Gastroesophageal sphincter (tissue), 4 donors: ENCODE results near the gene PCBP3. TPM values are rescaled to one million over a fixed set of nuclear protein-coding genes. Genes with fewer than 3 reads are reported as not detected.

Experiments used
- ATAC-seq: fragments of 150-250 bp; one replicate; pipeline ENCODE4 v1.9.1; 2016; ENCODE audit warnings: mild to moderate bottlenecking, moderate library complexity
- H3K27ac ChIP-seq, 4 donors: fragments of 200-600 bp; sonication (generic) in 3 of 4; 1 replicate in 3 of 4; 2 replicates in 1 of 4; pipeline ENCODE4 v1.5.1; 2016 to 2019
- H3K27me3 ChIP-seq: fragments of 200-600 bp; sonication (generic); one replicate; pipeline ENCODE4 v1.5.1; 2019
- H3K36me3 ChIP-seq, 2 donors: fragments of 200-600 bp; sonication (generic); one replicate each; pipeline ENCODE4 v1.5.1; 2019; ENCODE audit warnings: control low read depth in 1 of 2
- H3K4me1 ChIP-seq, 3 donors: fragments of 200-600 bp; sonication (generic); 1 replicate in 2 of 3; 2 replicates in 1 of 3; pipeline ENCODE4 v1.5.1; 2016 to 2019; ENCODE audit warnings: control low read depth in 2 of 3
- H3K4me3 ChIP-seq, 2 donors: fragments of 200-600 bp; sonication (generic); one replicate each; pipeline ENCODE4 v1.5.1; 2019; ENCODE audit warnings: mild to moderate bottlenecking in 1 of 2, moderate library complexity in 1 of 2
- H3K9me3 ChIP-seq, 3 donors: fragments of 200-600 bp; sonication (generic); one replicate each; pipeline ENCODE4 v1.5.1; 2017 to 2019; ENCODE audit warnings: control low read depth in 2 of 3
- CTCF ChIP-seq, 4 experiments: fragments of 200-600 bp in 2 of 4; fragments of 450-650 bp in 2 of 4; sonication (generic) in 1 of 4; IDR thresholded peaks; one replicate each; pipeline ENCODE4 v1.5.1; 2017 to 2019; ENCODE audit warnings: antibody characterized with exemption in 4 of 4, mild to moderate bottlenecking in 2 of 4, moderate library complexity in 2 of 4
- EP300 ChIP-seq: sonication (generic); formaldehyde crosslinking; IDR thresholded peaks from one replicate; pipeline ENCODE4 v1.6.1; 2017; ENCODE audit warnings: antibody characterized with exemption, mild to moderate bottlenecking
- POLR2A ChIP-seq, 2 donors: fragments of 450-650 bp; IDR thresholded peaks; one replicate each; pipeline ENCODE4 v1.6.1; 2017; ENCODE audit warnings: antibody characterized with exemption in 2 of 2, mild to moderate bottlenecking in 2 of 2, moderate library complexity in 1 of 2
- POLR2AphosphoS5 ChIP-seq: sonication (generic); formaldehyde crosslinking; IDR thresholded peaks from one replicate; pipeline ENCODE4 v1.6.1; 2017; ENCODE audit warnings: antibody characterized with exemption
- WGBS, 2 donors: methylation state at CpG; one replicate each; pipeline ENCODE4 v1.1.5; 2018; ENCODE audit warnings: low coverage in 1 of 2; 5-methylcytosine and 5-hydroxymethylcytosine counted together
- total RNA-seq, 4 donors: library from RNA; depleted of rRNA; stranded (reverse); fragments of >200 nt; gene quantifications; one replicate each; pipeline ENCODE4 v1.1.0, GENCODE V29; 2016

Gene PCBP3
- total RNA-seq, 4 donors from 2014 or later: 5.1 to 14.8 (median 10.4) TPM

DNA sequence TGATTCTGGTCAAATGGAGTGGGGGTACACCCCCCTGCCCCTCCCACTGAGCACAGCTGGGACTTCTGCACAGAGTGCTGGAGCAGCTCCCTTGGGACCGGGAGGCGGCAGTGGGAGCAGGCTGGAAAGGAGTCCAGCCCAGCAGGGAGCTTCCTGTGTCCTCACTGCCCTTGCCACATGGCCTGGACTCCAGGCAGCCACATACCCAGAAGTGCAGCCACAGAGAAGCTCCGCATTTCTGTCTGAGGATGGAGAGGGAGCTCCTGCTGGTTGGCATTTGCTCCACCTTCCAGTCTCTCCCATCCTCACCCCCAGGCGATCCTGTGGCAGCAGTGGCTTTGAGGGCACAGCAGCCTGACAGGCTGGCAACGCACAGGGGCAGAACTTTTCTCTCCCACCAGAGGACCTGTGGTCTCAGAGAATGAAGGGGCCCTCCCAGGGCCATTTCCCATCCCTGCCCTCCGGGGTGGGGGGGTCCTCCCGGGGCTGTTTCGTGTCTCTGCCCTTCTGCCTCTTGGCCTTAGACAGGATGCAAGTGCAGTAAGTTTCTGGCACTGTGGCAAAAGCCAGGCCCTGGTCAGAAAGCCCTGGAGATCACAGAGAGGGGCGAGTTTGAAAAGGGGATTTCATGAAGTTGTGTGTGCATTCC lies 234.4 kb downstream of the PCBP3 start:
- no peak for ATAC-seq
- Histone ChIP-seq H3K9me3 (no peaks in the 10 kb centered on the region), H3K27ac (no peak overlapping the region), H3K4me3 (no peak overlapping the region), H3K27me3 (peaks cover 19% of the 10 kb centered on the region), H3K36me3 (no peaks in the 10 kb centered on the region), H3K4me1 (peaks cover 0 to 7% (median 0%) of the 10 kb centered on the region in 3 donors)
- TF ChIP-seq CTCF (IDR thresholded peaks at IDR 0.05) (no peak), POLR2AphosphoS5 (no peak), POLR2A (IDR thresholded peaks at IDR 0.05) (no peak), EP300 (no peak)
- WGBS, 2 donors: no CpG with 5 or more reads among the region's 9 CpGs

GRCh38 chr21:45880097-45881068 lies 236.9 kb downstream of the PCBP3 start:
- no peak for TF ChIP-seq POLR2A (IDR thresholded peaks at IDR 0.05)
- no peak for TF ChIP-seq POLR2AphosphoS5
- TF ChIP-seq CTCF (IDR thresholded peaks at IDR 0.05): peak in 2 of 4 experiments; percentile 28 to 53
- H3K4me3 ChIP-seq: no peak overlapping the region
- no peaks in the 10 kb centered on the region for H3K9me3 ChIP-seq
- peaks cover 4% of the 10 kb centered on the region for H3K27me3 ChIP-seq
- no peaks in the 10 kb centered on the region for H3K36me3 ChIP-seq
- ATAC-seq: peak; percentile 61
- H3K4me1 ChIP-seq: no peaks in the 10 kb centered on the region
- H3K27ac ChIP-seq: no peak overlapping the region
- 18 to 55% methylated on average over 8 to 14 of the region's 29 CpGs for WGBS, 2 donors

- Histone ChIP-seq H3K27ac (no peak overlapping the region), H3K9me3 (no peaks in the 10 kb centered on the region), H3K36me3 (no peaks in the 10 kb centered on the region), H3K27me3 (peaks cover 2% of the 10 kb centered on the region), H3K4me1 (peaks cover 0 to 13% (median 0%) of the 10 kb centered on the region in 3 donors), H3K4me3 (no peak overlapping the region)
- TF ChIP-seq POLR2AphosphoS5 (no peak), EP300 (no peak), CTCF (IDR thresholded peaks at IDR 0.05) (no peak), POLR2A (IDR thresholded peaks at IDR 0.05) (no peak)
- no peak for ATAC-seq
- 43 to 63% methylated on average over 8 of the region's 8 CpGs for WGBS, 2 donors
Observed at GRCh38 chr21:45882645-45883044, 239.1 kb downstream of the PCBP3 start.

- Histone ChIP-seq H3K4me1 (peaks cover 0 to 13% (median 0%) of the 10 kb centered on the region in 3 donors), H3K27ac (no peak overlapping the region), H3K36me3 (no peaks in the 10 kb centered on the region), H3K27me3 (no peaks in the 10 kb centered on the region), H3K9me3 (no peaks in the 10 kb centered on the region), H3K4me3 (no peak overlapping the region)
- TF ChIP-seq EP300 (no peak), POLR2AphosphoS5 (no peak), POLR2A (IDR thresholded peaks at IDR 0.05) (no peak), CTCF (IDR thresholded peaks at IDR 0.05) (no peak)
- no peak for ATAC-seq
- 84 to 100% methylated on average over 4 of the region's 4 CpGs for WGBS, 2 donors
Observed at GRCh38 chr21:45883090-45883489, 239.6 kb downstream of the PCBP3 start.
